ENCODE data around the gene GANC.

The GANC gene

GRCh38 chr15:42404461-42405235 is 131.6 kb downstream of the GANC start:
- no peak for DNase-seq (ENCODE audit: low read depth)
- H3K4me3 ChIP-seq (ENCODE audit: low read depth, low read length), result no peak overlapping the region

GRCh38 chr15:42405863-42406482 is 133.0 kb downstream of the GANC start:
- no peak overlapping the region for H3K4me3 ChIP-seq (ENCODE audit: low read depth, low read length)
- DNase-seq (ENCODE audit: low read depth), result no peak
